ENCODE measurements around the gene ADAMTSL1.
"Not testable (repeated sequence)": the region's sequence is repeated elsewhere in the genome, so short reads cannot be mapped to it uniquely, and the experiment has no call there.

Gene ADAMTSL1

DNA sequence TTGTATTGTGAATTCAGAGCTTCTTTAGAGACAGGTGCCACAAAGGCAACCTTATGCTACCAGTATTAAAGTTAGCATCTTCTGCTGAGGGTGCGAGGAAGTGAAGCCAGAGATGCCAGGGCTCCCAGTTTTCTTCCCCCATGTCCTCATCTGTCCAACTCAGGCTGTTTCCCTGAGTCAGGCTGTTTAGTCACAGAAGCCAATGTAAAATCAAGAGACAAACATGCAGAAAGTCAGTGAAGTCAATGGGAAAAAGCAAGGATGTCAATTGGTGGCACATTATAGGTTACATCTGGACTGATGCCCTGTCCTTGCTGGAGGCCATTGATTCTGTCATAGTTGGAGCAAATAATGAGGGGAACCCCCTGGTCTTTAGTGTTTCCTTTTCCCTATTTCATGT lies 390.6 kb downstream of the ADAMTSL1 start:
- no peak for DNase-seq (ENCODE audit: low spot score)

DNA sequence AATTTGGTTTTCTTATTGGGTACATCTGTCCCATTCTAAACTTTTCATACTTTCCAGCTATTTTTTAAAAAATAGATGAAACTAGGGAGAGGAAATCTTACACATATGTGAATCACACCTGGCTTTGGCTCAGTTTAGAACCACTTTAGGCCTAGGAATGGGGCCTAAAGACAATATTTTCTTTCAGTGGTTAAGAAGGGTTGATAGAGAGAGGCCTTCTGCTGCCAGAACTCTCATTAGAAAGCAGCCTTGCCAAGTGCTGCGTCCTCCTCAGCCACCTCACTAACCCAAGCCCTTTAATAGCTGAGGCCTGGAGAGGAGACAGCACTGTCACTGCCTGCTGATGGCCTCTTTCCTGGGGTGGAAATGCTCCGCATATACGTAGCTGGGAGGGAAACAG lies 391.6 kb downstream of the ADAMTSL1 start:
- DNase-seq (ENCODE audit: low spot score), result no peak

DNA sequence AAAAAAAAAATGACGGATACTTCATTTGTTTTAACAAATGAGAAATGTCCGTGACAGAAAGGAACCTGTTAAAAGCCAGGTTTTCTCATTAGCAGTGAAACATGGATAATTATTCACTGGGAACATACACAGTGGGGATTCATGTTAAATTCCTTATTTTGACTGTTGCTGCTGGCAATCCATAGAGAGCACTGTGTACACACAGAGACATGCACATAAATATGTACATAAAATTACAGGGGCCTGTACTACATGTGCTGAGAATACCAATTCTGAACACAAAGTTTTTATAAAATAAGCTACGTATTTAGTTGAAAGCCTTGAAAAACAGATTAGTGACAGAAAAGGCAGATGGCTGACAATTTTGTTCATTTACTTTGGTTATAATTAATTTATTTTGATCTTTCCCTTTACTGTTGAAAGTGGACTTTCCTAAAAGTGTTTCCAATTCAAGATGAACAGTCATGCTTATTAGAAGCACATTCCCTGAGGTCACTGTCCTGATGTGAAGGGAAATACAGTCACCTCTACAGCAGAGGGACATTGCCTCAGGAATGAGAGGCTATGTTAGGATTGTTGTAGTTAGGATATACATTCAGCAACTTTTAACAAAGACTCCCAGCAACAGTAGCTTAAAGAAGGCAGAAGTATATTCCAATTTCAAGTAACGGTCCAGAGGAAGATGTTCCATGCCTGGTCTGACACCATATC lies 392.3 kb downstream of the ADAMTSL1 start:
- no peak for DNase-seq (ENCODE audit: low spot score)

DNA sequence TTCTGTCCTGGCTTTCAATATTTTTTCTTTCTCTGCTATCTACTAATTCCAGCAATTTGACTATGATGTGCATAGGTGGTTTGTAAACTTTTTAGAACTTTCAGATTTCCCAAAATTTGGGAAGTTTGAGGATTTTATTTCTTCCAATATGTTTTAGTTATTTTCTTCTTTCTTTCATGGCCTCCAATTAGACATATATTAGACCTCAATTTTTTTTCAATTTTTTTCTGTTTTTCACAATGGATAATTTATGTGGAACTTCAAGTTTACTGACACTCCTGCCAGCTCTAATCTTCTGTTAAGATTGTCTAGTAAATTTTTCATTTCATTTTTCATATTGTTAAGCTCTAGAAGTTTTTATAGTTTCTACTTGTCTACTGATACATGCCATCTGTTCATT lies 395.8 kb downstream of the ADAMTSL1 start:
- DNase-seq (ENCODE audit: low spot score), result no peak

DNA sequence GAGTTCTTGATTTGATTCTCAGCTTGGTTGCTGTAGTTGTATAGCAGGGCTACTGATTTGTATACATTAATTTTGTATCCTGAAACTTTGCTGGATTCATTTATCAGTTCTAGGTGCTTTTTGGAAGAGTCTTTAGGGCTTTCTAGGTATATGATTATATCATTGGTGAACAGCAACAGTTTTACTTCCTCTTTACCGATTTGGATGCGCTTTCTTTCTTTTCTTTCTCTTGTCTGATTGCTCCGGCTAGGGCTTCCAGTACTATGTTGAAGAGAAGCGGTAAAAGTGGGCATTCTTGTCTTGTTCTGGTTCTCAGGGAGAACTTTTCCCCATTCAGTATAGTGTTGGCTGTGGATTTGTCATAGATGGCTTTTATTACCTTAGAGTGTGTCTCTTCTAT lies 400.1 kb downstream of the ADAMTSL1 start:
- no peak for DNase-seq (ENCODE audit: low spot score)

DNA sequence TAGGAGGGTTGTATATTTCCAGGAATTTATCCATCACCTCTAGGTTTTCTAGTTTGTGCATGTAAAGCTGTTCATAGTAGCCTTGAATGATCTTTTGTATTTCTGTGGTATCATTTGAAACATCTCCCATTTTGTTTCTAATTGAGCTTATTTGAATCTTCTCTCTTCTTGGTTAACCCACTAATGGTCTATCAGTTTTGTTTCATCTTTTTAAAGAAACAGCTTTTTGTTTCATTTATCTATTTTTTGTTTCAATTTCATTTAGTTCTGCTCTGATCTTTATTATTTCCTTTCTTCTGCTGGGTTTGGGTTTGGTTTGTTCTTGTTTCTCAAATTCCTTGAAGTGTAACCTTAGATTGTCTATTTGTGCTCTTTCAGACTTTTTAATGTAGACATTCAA lies 401.0 kb downstream of the ADAMTSL1 start:
- DNase-seq (ENCODE audit: low spot score), result not testable (repeated sequence)

DNA sequence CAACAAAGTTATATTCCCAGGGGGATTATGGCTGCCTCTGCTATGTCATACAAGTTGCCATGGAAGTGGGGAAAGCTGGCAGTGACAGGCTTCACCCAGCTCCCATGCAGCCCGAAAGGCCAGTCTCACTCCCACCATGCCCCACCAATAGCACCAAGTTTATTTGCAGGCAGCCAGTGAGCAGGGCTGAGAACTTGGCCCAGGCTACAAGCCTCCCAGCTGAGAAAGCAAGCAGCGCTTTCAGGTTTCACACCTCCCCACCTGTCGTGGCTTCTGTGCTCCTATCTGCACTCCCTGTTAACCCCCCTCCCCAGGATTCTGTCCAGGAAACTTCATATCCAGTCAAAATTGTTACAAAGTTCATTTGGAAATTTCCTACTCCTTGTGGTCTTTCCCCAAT lies 404.0 kb downstream of the ADAMTSL1 start:
- DNase-seq (ENCODE audit: low spot score), result no peak

DNA sequence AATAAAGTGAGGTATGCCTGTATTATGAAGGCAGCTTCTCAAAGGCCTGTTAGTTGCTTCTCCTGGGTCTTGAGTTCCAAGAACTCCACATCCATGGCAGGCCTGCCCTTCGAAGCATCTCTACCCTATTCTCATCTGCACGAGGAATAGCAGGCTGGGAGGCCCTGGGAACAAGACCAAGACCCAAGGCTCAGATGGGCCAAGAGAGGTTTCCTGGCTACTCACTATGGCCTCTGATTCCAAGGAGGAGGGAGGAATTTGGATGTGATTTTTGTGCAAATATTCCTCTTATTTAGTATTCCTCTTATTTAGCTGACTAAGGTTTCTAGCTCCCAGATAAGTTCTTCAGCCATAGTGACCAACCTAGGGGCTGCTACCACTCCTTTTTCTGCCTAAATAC lies 407.8 kb downstream of the ADAMTSL1 start:
- DNase-seq (ENCODE audit: low spot score), result no peak

DNA sequence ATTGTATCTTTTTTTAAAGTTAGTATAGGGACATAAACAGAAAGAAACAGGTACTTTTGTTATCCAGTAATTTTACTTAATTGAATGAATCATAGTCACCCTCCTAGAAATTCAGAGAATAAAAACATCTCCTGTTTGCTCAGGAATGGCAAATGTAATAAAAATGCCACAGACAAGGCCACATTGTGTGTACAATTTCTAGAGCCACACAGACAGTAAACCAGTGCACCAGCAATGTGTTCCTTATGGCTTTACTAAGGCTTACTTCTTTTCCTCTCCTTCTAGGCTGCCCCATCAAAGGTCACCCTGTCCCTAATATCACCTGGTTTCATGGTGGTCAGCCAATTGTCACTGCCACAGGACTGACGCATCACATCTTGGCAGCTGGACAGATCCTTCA lies 413.6 kb downstream of the ADAMTSL1 start:
- DNase-seq (ENCODE audit: low spot score), result no peak

DNA sequence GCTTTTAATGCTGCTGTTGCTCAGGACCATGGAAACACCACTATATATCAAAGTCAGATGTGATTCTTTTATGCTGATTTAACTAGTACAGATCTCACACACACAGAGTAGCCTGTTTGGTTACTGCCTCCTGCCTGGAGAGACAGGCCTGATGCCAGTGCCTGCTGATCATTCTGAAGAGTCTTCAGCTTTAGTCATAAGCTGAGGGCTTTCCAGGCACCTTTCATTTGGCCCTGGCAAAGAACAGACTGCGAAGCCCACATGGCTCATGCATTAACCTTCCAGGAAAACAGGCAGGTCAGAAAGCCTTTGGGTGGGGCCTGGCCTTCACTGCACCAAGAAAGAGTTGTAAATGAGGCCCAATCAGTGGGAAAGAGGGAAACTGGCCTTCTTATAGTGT lies 414.3 kb downstream of the ADAMTSL1 start:
- DNase-seq (ENCODE audit: low spot score), result no peak

DNA sequence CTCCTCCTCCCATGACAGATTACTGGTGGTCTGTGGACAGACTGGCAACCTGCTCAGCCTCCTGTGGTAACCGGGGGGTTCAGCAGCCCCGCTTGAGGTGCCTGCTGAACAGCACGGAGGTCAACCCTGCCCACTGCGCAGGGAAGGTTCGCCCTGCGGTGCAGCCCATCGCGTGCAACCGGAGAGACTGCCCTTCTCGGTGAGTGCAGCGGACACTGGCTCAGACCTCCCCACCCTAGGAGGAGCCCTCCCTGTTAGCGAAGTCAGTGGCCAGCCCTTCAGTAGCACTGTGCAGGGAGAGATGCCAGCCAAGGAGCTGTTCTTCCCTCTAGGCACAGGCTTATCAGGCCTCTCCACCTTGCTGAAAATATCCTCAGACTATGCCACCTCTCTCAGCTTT lies 415.6 kb downstream of the ADAMTSL1 start:
- DNase-seq (ENCODE audit: low spot score), result no peak

DNA sequence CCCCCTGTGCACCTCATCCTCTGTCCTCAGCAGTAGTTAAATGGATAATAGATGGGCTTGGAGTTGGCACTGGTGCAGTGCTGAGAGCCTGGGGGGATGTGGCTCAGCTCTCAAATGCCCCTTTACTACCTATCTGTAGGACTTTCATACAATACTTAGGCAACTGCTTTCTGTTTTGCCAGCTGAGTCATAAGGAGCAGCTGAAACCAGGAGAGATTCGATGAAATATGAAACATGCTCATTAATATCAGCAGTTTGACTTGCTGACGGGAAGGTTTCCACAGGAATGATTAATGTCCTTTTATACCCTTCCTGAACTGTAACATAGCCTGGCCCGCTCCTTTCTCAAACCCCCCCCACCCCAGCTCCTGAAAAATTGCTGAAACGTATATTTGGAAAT lies 416.4 kb downstream of the ADAMTSL1 start:
- DNase-seq (ENCODE audit: low spot score), result no peak

DNA sequence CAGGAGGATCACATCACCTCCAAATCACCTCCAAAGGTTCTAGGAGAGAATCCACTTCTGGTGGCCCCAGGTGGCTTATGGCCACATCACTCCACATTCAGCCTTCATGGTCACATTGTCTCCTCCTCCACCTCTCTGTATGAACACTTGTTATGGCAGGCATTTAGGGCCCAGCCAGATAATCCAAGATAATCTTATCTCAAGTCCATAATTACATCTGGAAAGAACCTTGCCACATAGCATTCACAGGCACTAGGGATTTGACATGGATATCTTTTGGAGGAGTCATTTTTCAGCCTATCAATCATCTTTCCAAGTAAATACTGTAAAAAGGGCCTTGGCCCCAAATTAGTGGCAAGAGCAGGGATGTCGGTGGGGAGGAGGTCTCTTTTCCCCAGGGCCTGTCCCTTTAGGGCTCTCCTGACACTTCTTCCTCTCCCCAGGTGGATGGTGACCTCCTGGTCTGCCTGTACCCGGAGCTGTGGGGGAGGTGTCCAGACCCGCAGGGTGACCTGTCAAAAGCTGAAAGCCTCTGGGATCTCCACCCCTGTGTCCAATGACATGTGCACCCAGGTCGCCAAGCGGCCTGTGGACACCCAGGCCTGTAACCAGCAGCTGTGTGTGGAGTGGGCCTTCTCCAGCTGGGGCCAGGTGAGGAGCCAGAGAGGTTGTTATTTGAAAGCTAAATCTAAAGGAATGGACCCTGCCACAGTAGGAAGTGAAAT lies 418.2 kb downstream of the ADAMTSL1 start:
- no peak for DNase-seq (ENCODE audit: low spot score)

DNA sequence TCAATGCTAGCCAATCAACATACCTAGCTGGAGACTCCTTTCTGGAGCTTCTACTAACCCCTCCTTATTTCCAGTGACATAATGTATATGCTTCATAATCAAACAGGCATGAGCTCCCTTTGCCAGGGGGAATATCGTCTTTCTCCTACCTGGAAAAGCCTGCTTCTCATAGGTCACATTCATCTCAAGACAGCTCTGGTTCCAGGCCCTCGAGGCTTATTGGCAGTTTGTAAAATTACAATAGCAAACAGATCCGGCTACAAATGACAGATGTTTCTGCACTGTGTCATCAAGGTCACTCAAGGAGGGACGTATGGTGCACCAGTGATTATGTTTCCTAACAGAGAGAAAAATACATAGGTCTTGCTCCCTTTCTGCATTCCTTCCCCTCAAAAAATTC lies 419.1 kb downstream of the ADAMTSL1 start:
- no peak for DNase-seq (ENCODE audit: low spot score)

DNA sequence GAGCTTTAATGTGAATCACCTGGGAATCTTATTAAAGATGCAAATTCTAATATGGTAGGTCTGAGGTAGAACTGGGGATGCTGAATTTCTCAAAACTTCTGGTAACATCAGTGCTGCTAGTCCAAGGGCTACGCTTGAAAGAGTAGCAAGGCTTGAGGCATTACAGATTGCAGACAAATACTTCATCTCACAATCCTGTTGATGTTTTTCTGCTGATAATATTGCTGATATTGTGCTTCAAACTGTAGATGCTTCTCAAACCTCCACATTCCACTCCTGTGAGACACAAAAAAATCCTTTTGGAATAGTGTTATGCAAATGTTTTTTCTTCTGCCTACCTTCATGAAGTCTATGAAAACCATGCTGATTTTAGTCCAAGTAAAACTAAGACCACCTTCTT lies 419.5 kb downstream of the ADAMTSL1 start:
- no peak for DNase-seq (ENCODE audit: low spot score)

DNA sequence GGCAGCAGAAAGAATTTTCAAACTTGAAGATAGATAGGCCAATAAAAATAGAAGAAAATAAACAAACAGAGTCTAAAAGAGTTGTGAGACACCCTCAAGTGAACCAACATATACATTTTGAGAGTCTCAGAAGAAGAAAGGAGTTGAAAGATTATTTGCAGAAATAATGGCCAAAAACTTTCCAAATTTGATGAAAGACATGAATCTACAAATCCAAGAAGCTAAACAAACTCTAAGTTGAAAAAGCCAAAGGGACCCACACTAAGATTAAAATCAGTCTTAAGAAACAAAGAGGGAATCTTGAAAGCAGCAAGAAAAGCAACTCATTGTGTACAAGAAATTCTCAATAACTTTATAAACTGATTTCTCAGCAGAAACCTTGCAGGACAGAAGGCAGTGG lies 422.1 kb downstream of the ADAMTSL1 start:
- no peak for DNase-seq (ENCODE audit: low spot score)

DNA sequence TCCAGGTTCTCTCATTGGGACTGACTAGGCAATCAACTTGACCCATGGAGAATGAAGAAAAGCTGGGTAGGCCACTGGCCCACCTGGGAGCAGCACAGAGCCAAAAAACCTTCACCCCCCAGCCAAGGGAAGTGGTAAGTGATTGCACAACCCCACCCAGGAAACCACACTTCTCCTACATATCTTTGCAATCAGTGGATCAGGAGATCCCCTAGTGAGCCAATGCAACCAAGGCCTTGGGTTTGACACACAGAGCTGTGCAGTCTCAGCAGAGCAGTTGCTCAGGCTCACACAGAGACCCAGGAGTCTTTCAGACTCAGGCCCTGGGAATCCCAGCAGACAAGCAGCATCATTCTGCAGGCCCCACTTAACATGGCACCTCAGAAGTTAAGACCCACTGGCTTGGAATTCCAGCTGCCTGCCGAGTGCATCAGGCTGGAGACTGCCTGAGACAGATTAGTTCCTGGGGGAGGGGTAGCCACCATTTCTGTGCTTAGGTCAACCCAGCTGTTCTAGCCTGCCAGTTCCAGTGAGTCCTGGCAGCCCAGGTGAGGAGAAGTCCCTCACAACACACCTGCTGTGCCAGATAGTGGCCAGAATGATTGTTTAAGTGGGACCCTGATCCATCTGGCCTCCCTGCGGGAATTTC lies 422.7 kb downstream of the ADAMTSL1 start:
- no peak for DNase-seq (ENCODE audit: low spot score)

DNA sequence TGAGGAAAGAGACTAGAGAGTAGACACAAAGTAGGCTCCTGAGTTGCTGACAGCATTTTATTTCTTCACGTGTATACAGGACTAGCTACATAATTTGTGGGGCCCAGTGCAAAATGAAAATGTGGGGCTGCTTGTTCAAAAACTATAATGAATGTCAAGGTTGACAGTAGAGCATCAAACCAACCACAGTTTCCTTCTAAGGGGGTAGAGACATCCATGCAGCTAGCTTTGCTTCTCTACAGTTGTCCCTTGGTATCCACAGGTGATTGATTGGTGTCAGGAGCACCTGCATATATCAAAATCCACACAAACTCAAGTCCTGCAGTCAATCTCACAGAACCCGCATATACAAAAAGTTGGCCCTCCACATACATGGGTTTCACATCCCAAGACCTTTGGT lies 429.5 kb downstream of the ADAMTSL1 start:
- no peak for DNase-seq (ENCODE audit: low spot score)

DNA sequence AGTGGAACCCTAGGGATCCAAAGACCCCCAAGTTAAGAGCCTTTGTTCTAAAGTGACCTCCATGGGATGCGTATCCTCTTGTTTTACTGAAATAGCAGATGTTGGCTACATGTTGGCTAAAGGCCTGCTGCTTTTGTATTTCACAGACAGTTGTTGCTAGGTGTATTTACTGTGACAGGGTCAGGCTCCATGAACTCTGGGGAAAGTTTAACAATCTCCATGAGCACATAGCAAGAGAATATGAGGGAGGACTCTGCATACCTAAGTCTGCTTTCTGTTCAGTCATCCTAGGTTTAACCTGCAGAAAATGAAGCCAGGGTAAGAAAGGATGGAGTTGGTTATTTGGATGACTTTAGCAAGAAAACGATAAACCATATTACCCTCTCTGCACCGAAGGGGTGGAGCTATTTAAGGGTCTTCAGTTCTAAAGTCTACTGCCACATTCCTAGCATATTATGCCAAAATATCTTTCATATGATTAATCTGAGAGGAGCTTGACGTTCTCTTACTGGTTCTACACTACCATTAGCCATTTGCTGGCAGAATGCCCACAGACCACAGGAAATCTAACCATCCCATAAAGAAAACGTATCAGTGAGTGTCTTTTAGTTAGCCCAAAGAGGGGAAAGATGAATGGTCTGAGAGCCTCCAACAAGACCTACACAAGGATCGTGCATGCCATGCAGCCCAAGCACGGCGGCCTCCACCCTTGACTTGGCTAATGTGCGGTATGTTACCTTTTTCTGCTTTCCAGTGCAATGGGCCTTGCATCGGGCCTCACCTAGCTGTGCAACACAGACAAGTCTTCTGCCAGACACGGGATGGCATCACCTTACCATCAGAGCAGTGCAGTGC lies 431.3 kb downstream of the ADAMTSL1 start:
- DNase-seq (ENCODE audit: low spot score), result no peak

DNA sequence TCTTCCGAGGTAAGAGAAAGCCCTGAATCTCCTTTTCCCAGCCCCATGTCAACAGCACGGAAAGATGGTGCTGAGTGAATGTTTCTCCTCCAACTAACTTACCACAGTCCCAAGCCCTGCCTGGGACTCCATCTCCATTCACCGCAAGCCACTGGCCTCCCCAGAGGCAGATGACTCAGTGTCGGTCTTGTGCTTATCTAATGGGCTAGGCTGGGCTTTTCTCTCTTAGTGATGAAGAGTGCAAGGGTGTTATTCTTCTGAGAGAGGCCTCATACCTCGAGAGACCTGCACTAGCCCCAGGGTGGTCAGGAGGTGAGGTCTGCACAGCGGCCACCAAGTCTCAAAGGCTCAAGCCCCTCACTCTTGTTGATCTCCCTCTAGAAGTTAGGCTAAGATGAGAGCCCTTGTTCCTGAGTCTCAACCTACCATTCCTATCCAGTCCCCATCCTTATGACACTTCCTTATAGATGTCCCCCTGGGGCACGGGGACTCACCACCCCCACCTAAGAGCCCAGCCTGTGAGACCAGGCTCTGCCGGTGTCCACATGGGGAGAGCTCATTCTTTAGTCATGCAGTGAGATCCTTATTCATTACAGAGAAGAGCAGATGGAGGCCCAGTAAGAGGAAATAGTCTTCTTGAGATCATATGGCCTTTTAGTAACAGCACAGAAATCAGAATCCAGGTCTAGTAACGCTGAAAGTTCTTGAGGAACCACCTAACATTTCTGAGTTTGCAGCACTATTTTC lies 432.1 kb downstream of the ADAMTSL1 start:
- no peak for DNase-seq (ENCODE audit: low spot score)

DNA sequence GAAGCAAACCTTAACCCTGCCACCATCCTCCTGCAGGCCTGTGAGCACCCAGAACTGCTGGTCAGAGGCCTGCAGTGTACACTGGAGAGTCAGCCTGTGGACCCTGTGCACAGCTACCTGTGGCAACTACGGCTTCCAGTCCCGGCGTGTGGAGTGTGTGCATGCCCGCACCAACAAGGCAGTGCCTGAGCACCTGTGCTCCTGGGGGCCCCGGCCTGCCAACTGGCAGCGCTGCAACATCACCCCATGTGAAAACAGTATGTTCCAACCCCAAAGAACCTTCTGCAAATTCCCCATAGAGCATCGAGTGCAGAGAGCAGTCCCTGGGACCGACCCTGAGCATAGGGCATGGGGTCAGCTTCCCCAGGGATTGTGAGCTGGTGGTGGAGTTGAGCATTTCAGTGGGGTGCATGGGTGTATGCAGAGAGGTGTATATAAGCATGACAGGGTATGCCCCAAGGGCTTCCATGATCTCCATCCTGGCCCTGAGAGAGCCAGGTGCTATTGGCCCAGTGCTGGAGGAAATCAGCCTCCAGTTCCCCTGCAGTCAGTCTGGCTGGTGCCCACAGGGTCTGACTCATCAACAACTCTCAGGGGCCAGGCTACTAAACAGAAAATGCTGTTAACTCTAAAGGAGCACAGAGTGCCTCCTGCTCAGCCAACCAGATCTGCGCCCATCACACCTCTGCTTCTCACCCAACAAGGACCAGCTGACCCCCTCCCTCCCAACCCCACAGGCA lies 432.9 kb downstream of the ADAMTSL1 start:
- no peak for DNase-seq (ENCODE audit: low spot score)

Measured in hematopoietic multipotent progenitor cell treated with erythropoietin and hydrocortisone succinate and interleukin-3 and kit ligand, for 15 days (in vitro differentiated cells).